K562 (cell line): ENCODE data around the gene HEXD. TPM values are rescaled to one million over a fixed set of nuclear protein-coding genes. Genes with fewer than 3 reads are reported as not detected.

Experiments
- ATAC-seq: fragments of 200-7000 bp; cut with Tn5 transposase; 3 replicates; pipeline ENCODE4 v1.9.1; 2020; ENCODE audit warnings: moderate library complexity
- BruUV-seq: library from RNA; stranded (reverse); fragments of 400-500 nt; replicated peaks from 2 replicates; lab custom pipeline; 2021; lab: Mats Ljungman, UMichigan
- CTCF ChIA-PET: fragments of 300-600 bp; formaldehyde crosslinking; extraction: SDS; loops from one replicate; lab custom pipeline; 2021; ENCODE audit warnings: low intra/inter-chr PET ratio; lab: Yijun Ruan, JAX
- POLR2A ChIA-PET: fragments of 300-600, 350-650 bp; sonication (Branson Sonifier 250); formaldehyde crosslinking; extraction: SDS; loops from one replicate; lab custom pipeline; 2021; ENCODE audit warnings: antibody characterized with exemption, inconsistent platforms; lab: Yijun Ruan, JAX
- DNase-seq, 4 experiments: peaks; one replicate each; pipeline versions ENCODE4 v3.0.0 to v3.0.0-alpha.2; 2011 to 2018; ENCODE audit warnings: low spot score in 3 of 4, mixed read lengths in 3 of 4; ENCODE audit errors: extremely low read depth in 1 of 4
- FAIRE-seq: peaks from 2 replicates; lab custom pipeline; 2011; peaks lifted over from hg19 to GRCh38; lab: Jason Lieb, UNC
- H2AFZ ChIP-seq: 2 replicates; pipeline ENCODE4 v1.6.0; 2011; ENCODE audit warnings: low read depth, low read length, control low read depth, inconsistent platforms
- H3K27ac ChIP-seq: fragments of 200-600 bp; 3 replicates; pipeline ENCODE4 v1.8.0; 2011; ENCODE audit warnings: low read depth, mild to moderate bottlenecking, control low read depth, inconsistent platforms, low read length, moderate library complexity, mixed read lengths; ENCODE audit errors: extremely low read depth
- H3K27me3 ChIP-seq, 2 experiments: fragments of 300-600 bp in 1 of 2; 2 replicates in 1 of 2; 3 replicates in 1 of 2; pipeline versions ENCODE4 v1.6.0 to v1.8.0; 2011; ENCODE audit warnings: inconsistent platforms in 2 of 2, low read length in 2 of 2, mild to moderate bottlenecking in 1 of 2, mixed read lengths in 1 of 2, moderate library complexity in 1 of 2; ENCODE audit not compliant: control insufficient read depth in 2 of 2, insufficient read depth in 2 of 2
- H3K36me3 ChIP-seq: fragments of 300-600 bp; 3 replicates; pipeline ENCODE4 v1.8.0; 2011; ENCODE audit warnings: mild to moderate bottlenecking, low read length, inconsistent platforms; ENCODE audit not compliant: control insufficient read depth, insufficient read depth
- H3K4me1 ChIP-seq, 2 experiments: fragments of 200-600 bp in 1 of 2; replicated peaks in 1 of 2; 2 replicates in 1 of 2; 3 replicates in 1 of 2; pipeline versions ENCODE4 v1.5.1 to v1.8.0; 2011; ENCODE audit warnings: inconsistent platforms in 2 of 2, low read length in 2 of 2, mild to moderate bottlenecking in 1 of 2, mixed read lengths in 1 of 2, moderate library complexity in 1 of 2; ENCODE audit not compliant: control insufficient read depth in 2 of 2, insufficient read depth in 2 of 2
- H3K4me2 ChIP-seq: 2 replicates; pipeline ENCODE4 v1.6.1; 2011; ENCODE audit warnings: low read length, control low read depth, inconsistent platforms, mixed read lengths; ENCODE audit not compliant: insufficient read depth
- H3K4me3 ChIP-seq: fragments of 200-600 bp; sonication (generic), shearing (Covaris generic); 2 replicates; pipeline ENCODE4 v1.5.1; 2016; ENCODE audit warnings: control low read depth, inconsistent platforms
- H3K79me2 ChIP-seq: fragments of 200-600 bp; 3 replicates; pipeline ENCODE4 v1.8.0; 2011; ENCODE audit warnings: low read length, inconsistent platforms; ENCODE audit not compliant: control insufficient read depth, insufficient read depth
- H3K9ac ChIP-seq, 2 experiments: 2 replicates each; pipeline versions ENCODE4 v1.6.0 to v1.6.1; 2011; ENCODE audit warnings: low read depth in 2 of 2, low read length in 2 of 2, control low read depth in 1 of 2, inconsistent platforms in 1 of 2, mild to moderate bottlenecking in 1 of 2, mixed read lengths in 1 of 2; ENCODE audit not compliant: insufficient read depth in 1 of 2
- H3K9me1 ChIP-seq: one replicate; pipeline ENCODE4 v1.6.0; 2011; ENCODE audit warnings: inconsistent platforms, mild to moderate bottlenecking, low read length, moderate library complexity; ENCODE audit not compliant: control insufficient read depth, insufficient read depth
- H3K9me3 ChIP-seq: replicated peaks from 2 replicates; pipeline ENCODE4 v1.5.1; 2011; ENCODE audit warnings: low read depth, low read length, inconsistent platforms; ENCODE audit not compliant: control insufficient read depth, insufficient read depth
- H4K20me1 ChIP-seq: replicated peaks from 2 replicates; pipeline ENCODE4 v1.6.1; 2011; ENCODE audit warnings: low read length, inconsistent platforms, mixed read lengths; ENCODE audit not compliant: control insufficient read depth, insufficient read depth
- BRF1 ChIP-seq: IDR thresholded peaks from 3 replicates; pipeline ENCODE4 v1.6.1; 2011; ENCODE audit warnings: borderline replicate concordance, mild to moderate bottlenecking; ENCODE audit not compliant: insufficient read length; ENCODE audit errors: extremely low read depth
- EWSR1 ChIP-seq: fragments of 450-650 bp; IDR thresholded peaks from 2 replicates; pipeline ENCODE4 v1.6.1; 2018; ENCODE audit warnings: borderline replicate concordance, mild to moderate bottlenecking, low read depth, moderate library complexity; ENCODE audit not compliant: partially characterized antibody
- RFX5 ChIP-seq: IDR thresholded peaks from 2 replicates; pipeline ENCODE4 v1.6.1; 2011; ENCODE audit warnings: low read depth, mild to moderate bottlenecking, improper control_type of control experiment, low read length
- ZEB2 ChIP-seq: fragments of 450-650 bp; IDR thresholded peaks from 2 replicates; pipeline ENCODE4 v1.6.1; 2016
- ZNF239 ChIP-seq: fragments of 250-450 bp; sonication (Bioruptor Pico); IDR thresholded peaks from 2 replicates; pipeline ENCODE4 v1.4.0; 2020; ENCODE audit warnings: mild to moderate bottlenecking
- ZNF584 ChIP-seq: fragments of 200-800 bp; sonication (Bioruptor generic); IDR thresholded peaks from 2 replicates; pipeline ENCODE4 v1.6.1; 2016; ENCODE audit warnings: low read depth, mild to moderate bottlenecking, missing genetic modification characterization, missing compliant biosample characterization
- WGBS: fragments of 100-300 bp; shearing (Covaris generic); methylation state at CpG from one replicate; pipeline ENCODE4 v1.1.6; 2016; ENCODE audit warnings: low coverage, mixed read lengths; ENCODE audit not compliant: insufficient coverage; ENCODE audit errors: missing lambda C conversion rate; 5-methylcytosine and 5-hydroxymethylcytosine counted together
- in situ Hi-C: fragments of 300-500 bp; cut with MboI; formaldehyde crosslinking; loops from 4 replicates; pipeline ENCODE4 v1.15.0; 2018; ENCODE audit warnings: inconsistent platforms, mixed read lengths
- intact Hi-C: fragments of 100-400 bp; cut with micrococcal nuclease; formaldehyde crosslinking; loops from 2 replicates; pipeline ENCODE4 v1.14.2; 2022
- polyA plus RNA-seq, 8 experiments: library from polyadenylated mRNA; depleted of rRNA in 4 of 8; stranded (reverse) in 5 of 8; unstranded in 3 of 8; fragments of >200 nt; fragmentation: Nextera tagmentation in 2 of 8; fragmentation: Illumina TruSeq in 1 of 8; extraction: Ambion mirVana in 2 of 8; extraction: Trizol in 1 of 8; gene quantifications; 2 replicates each; pipeline versions ENCODE4 v1.2.1 to v1.2.3, GENCODE V29; 2011 to 2014; ENCODE audit warnings: inconsistent platforms in 1 of 8, missing spikeins in 1 of 8
- total RNA-seq, 7 experiments: library from RNA; depleted of rRNA in 6 of 7; stranded (reverse); fragments of >200 nt in 6 of 7; fragmentation: Illumina TruSeq in 2 of 7; extraction: Trizol in 2 of 7; gene quantifications; 2 replicates each; pipeline versions ENCODE4 v1.2.1 to v1.2.3, GENCODE V29; 2011 to 2021; ENCODE audit warnings: low replicate concordance in 1 of 7
- TF ChIP-seq, protein P1 (sequence below), 3 experiments: IDR thresholded peaks in 2 of 3; conservative IDR thresholded peaks in 1 of 3; 2 replicates each; pipeline ENCODE4 v1.5.1; 2011 to 2012; ENCODE audit warnings: low read length in 3 of 3, mild to moderate bottlenecking in 3 of 3, control low read depth in 2 of 3, improper control_type of control experiment in 1 of 3, inconsistent platforms in 1 of 3, low read depth in 1 of 3, mixed read lengths in 1 of 3, moderate library complexity in 1 of 3; ENCODE audit not compliant: insufficient read depth in 2 of 3
- TF ChIP-seq, protein P2 (sequence below): IDR thresholded peaks from 2 replicates; pipeline ENCODE4 v1.6.1; 2011; ENCODE audit warnings: borderline replicate concordance, low read depth, mild to moderate bottlenecking, moderate library complexity, low read length; ENCODE audit not compliant: insufficient read depth, poor library complexity, severe bottlenecking
- TF ChIP-seq, protein P3 (sequence below): sonication (generic); formaldehyde crosslinking; IDR thresholded peaks from 2 replicates; pipeline ENCODE4 v1.8.0; 2022; ENCODE audit warnings: mild to moderate bottlenecking, low read depth, missing genetic modification reagents

HEXD gene
- total and polyA plus RNA-seq, 9 of the 15 experiments (the other 6 are each of a cell fraction or from before 2014, with no cell fraction given), result 1.0 to 25.3 (median 10.0) TPM

- TF ChIP-seq, protein P1, sequence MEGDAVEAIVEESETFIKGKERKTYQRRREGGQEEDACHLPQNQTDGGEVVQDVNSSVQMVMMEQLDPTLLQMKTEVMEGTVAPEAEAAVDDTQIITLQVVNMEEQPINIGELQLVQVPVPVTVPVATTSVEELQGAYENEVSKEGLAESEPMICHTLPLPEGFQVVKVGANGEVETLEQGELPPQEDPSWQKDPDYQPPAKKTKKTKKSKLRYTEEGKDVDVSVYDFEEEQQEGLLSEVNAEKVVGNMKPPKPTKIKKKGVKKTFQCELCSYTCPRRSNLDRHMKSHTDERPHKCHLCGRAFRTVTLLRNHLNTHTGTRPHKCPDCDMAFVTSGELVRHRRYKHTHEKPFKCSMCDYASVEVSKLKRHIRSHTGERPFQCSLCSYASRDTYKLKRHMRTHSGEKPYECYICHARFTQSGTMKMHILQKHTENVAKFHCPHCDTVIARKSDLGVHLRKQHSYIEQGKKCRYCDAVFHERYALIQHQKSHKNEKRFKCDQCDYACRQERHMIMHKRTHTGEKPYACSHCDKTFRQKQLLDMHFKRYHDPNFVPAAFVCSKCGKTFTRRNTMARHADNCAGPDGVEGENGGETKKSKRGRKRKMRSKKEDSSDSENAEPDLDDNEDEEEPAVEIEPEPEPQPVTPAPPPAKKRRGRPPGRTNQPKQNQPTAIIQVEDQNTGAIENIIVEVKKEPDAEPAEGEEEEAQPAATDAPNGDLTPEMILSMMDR (IDR thresholded peaks at IDR 0.05 in 2 of 3, conservative IDR thresholded peaks at IDR 0.05 in 1 of 3; ENCODE audit: insufficient read depth in 2 of 3, low read depth in 1 of 3, low read length in 3 of 3), result peak; percentile 79 to 88 (median 83)
- TF ChIP-seq ZNF584 (CRISPR knock-in tag) (no peak), RFX5 (no peak)
- TF ChIP-seq, protein P2, sequence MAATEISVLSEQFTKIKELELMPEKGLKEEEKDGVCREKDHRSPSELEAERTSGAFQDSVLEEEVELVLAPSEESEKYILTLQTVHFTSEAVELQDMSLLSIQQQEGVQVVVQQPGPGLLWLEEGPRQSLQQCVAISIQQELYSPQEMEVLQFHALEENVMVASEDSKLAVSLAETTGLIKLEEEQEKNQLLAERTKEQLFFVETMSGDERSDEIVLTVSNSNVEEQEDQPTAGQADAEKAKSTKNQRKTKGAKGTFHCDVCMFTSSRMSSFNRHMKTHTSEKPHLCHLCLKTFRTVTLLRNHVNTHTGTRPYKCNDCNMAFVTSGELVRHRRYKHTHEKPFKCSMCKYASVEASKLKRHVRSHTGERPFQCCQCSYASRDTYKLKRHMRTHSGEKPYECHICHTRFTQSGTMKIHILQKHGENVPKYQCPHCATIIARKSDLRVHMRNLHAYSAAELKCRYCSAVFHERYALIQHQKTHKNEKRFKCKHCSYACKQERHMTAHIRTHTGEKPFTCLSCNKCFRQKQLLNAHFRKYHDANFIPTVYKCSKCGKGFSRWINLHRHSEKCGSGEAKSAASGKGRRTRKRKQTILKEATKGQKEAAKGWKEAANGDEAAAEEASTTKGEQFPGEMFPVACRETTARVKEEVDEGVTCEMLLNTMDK, result peak; percentile 49
These were observed 6.1 kb downstream of the HEXD start (continued) for GRCh38 chr17:82424001-82424862.

DNA sequence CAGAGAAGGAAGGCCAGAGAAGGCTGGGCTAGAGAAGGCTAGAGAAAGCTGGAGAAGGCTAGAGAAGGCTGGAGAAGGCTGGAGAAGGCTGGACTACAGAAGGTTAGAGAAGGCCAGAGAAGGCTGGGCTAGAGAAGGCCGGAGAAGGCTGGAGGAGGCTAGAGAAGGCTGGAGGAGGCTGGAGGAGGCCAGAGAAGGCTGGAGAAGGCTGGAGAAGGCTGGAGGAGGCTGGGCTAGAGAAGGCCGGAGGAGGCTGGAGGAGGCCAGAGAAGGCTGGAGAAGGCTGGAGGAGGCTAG lies 6.7 kb downstream of the HEXD start:
- Histone ChIP-seq H3K4me3 (no peak overlapping the region), H4K20me1 (no peaks in the 10 kb centered on the region), H2AFZ (no peak overlapping the region), H3K36me3 (peaks cover 5% of the 10 kb centered on the region; the same call in 1 of the 3 replicates), H3K27ac (no peak overlapping the region), H3K4me2 (no peak overlapping the region), H3K9me1 (no peaks in the 10 kb centered on the region), H3K4me1 (peaks cover 2 to 19% of the 10 kb centered on the region in 2 experiments; a peak in 4 of 5 replicates), H3K9ac (no peak overlapping the region), H3K27me3 (no peaks in the 10 kb centered on the region), H3K9me3 (no peaks in the 10 kb centered on the region), H3K79me2 (no peaks in the 10 kb centered on the region)
- CTCF ChIA-PET, result no interaction called here
- no peak for TF ChIP-seq EWSR1
- TF ChIP-seq ZNF239, result no peak
- no peak for TF ChIP-seq ZEB2
- TF ChIP-seq, protein P3, sequence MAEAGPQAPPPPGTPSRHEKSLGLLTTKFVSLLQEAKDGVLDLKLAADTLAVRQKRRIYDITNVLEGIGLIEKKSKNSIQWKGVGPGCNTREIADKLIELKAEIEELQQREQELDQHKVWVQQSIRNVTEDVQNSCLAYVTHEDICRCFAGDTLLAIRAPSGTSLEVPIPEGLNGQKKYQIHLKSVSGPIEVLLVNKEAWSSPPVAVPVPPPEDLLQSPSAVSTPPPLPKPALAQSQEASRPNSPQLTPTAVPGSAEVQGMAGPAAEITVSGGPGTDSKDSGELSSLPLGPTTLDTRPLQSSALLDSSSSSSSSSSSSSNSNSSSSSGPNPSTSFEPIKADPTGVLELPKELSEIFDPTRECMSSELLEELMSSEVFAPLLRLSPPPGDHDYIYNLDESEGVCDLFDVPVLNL (CRISPR knock-in tag), result no peak
- TF ChIP-seq BRF1, result no peak
- FAIRE-seq (no peak), DNase-seq (no peak), ATAC-seq (no peak)
- POLR2A ChIA-PET, result interaction anchor here (1.0 kb wide), 1 partner anchor 11 kb away, joined by 3 read pairs; no protein-coding TSS in a partner anchor
- WGBS, result 100% methylated on average over 2 of the region's 2 CpGs
- in situ Hi-C loops (no loop called here), intact Hi-C loops (no loop called here)
- no TSS peak for BruUV-seq
